ENCODE data around the gene BLOC1S4. TPM values are rescaled to one million over a fixed set of nuclear protein-coding genes. Genes with fewer than 3 reads are reported as not detected.

Gene BLOC1S4
- total RNA-seq, 2 donors from 2014 or later: 18.8 to 26.5 TPM

DNA sequence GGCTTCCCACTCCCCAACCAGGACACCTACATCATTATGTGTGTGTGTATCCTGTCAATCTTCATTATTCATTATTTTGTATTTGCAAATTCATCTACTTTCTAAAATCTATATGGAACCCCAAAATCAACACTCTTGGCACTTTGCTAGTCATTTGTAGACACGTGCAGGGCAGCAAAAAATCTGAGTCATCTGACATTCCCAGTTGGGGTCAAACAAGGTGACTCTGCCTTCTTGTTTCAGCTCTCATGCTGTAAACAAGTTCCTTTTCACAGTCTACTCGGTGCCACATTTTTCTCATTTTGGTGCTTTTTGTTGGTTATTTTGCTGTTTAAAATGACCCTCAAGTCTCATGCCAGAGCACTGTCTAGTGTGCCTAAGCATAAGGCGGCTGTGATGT, 12.2 kb upstream of the BLOC1S4 start:
- Mint-ChIP-seq H3K4me3 (no peak overlapping the region), H3K36me3 (ENCODE audit: low read depth) (peaks cover 84% of the 10 kb centered on the region), H3K4me1 (peaks cover 15% of the 10 kb centered on the region), H3K27ac (no peak overlapping the region), H3K9me3 (peaks cover 41% of the 10 kb centered on the region), H3K27me3 (ENCODE audit: insufficient read depth) (no peaks in the 10 kb centered on the region)
- Histone ChIP-seq H3K27me3 (ENCODE audit: control insufficient read depth, insufficient read depth, low read length, poor library complexity, severe bottlenecking) (no peaks in the 10 kb centered on the region), H3K4me1 (ENCODE audit: control insufficient read depth, insufficient read depth, low read length) (no peaks in the 10 kb centered on the region), H3K9me3 (ENCODE audit: control insufficient read depth, low read length) (peaks cover 37% of the 10 kb centered on the region), H3K36me3 (ENCODE audit: control insufficient read depth, insufficient read depth, low read length) (peaks cover 77% of the 10 kb centered on the region), H3K27ac (ENCODE audit: low read depth, low read length) (no peak overlapping the region), H3K4me3 (ENCODE audit: low read length) (peak overlapping the region; percentile 37), H3K9ac (ENCODE audit: extremely low read depth, low read length, poor library complexity, severe bottlenecking) (no peak overlapping the region)
- TF ChIP-seq, protein P1, sequence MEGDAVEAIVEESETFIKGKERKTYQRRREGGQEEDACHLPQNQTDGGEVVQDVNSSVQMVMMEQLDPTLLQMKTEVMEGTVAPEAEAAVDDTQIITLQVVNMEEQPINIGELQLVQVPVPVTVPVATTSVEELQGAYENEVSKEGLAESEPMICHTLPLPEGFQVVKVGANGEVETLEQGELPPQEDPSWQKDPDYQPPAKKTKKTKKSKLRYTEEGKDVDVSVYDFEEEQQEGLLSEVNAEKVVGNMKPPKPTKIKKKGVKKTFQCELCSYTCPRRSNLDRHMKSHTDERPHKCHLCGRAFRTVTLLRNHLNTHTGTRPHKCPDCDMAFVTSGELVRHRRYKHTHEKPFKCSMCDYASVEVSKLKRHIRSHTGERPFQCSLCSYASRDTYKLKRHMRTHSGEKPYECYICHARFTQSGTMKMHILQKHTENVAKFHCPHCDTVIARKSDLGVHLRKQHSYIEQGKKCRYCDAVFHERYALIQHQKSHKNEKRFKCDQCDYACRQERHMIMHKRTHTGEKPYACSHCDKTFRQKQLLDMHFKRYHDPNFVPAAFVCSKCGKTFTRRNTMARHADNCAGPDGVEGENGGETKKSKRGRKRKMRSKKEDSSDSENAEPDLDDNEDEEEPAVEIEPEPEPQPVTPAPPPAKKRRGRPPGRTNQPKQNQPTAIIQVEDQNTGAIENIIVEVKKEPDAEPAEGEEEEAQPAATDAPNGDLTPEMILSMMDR (conservative IDR thresholded peaks at IDR 0.05): no peak
- no peak for DNase-seq
- WGBS, 2 experiments (ENCODE audit: insufficient coverage in 1 of 2, insufficient read length in 1 of 2): 88 to 93% methylated on average over 2 to 3 of the region's 3 CpGs

DNA sequence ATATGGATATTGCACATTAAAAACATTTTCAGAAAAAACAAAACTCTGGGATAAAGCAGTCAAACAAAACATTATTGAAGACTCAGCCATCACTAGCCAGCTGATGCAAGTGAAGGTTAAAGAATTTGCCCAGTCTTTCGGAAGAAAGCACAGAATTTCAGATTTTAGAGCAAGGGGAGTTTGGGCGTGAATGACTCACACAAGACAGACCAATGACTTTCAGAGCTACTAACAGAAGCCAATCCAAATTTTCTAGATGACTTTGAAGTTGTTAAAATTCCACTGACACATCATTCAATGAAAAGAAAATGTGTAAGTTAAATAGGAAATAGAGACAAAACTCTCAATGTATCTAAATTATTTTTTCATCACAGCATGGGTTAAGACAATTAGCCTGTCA, 10.3 kb upstream of the BLOC1S4 start:
- TF ChIP-seq, protein P1 (conservative IDR thresholded peaks at IDR 0.05): no peak
- Mint-ChIP-seq H3K9me3 (peaks cover 47% of the 10 kb centered on the region), H3K36me3 (ENCODE audit: low read depth) (peaks cover 78% of the 10 kb centered on the region), H3K27me3 (ENCODE audit: insufficient read depth) (peaks cover 1% of the 10 kb centered on the region), H3K4me3 (no peak overlapping the region), H3K4me1 (peaks cover 20% of the 10 kb centered on the region), H3K27ac (no peak overlapping the region)
- Histone ChIP-seq H3K4me1 (ENCODE audit: control insufficient read depth, insufficient read depth, low read length) (no peaks in the 10 kb centered on the region), H3K9me3 (ENCODE audit: control insufficient read depth, low read length) (peaks cover 37% of the 10 kb centered on the region), H3K27ac (ENCODE audit: low read depth, low read length) (no peak overlapping the region), H3K9ac (ENCODE audit: extremely low read depth, low read length, poor library complexity, severe bottlenecking) (no peak overlapping the region), H3K4me3 (ENCODE audit: low read length) (no peak overlapping the region), H3K27me3 (ENCODE audit: control insufficient read depth, insufficient read depth, low read length, poor library complexity, severe bottlenecking) (no peaks in the 10 kb centered on the region), H3K36me3 (ENCODE audit: control insufficient read depth, insufficient read depth, low read length) (peaks cover 61% of the 10 kb centered on the region)
- no peak for DNase-seq
- WGBS, 2 experiments (ENCODE audit: insufficient coverage in 1 of 2, insufficient read length in 1 of 2): 96 to 100% methylated on average over 2 of the region's 2 CpGs

DNA sequence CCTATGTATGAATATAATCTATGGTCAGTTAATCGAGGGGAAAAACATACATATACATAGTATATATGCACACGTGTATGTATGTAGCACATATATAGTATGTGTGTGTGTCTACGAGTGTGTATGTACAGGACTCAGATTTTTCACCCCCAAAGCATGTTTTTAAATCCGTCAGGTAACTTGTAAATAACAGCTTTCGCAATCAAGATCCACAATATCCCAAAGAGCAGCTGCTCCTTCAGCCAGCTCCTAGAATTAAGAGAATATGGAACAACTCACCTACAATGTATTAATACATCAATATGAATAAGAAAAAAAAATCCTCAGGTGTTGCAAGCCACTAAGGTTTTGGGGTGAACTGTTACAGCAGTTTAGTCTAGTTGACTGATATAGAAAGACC, 9.8 kb upstream of the BLOC1S4 start:
- peaks cover 6% of the 10 kb centered on the region for H3K27me3 Mint-ChIP-seq (ENCODE audit: insufficient read depth)
- H3K27ac ChIP-seq (ENCODE audit: low read depth, low read length): no peak overlapping the region
- H3K4me1 Mint-ChIP-seq: peaks cover 20% of the 10 kb centered on the region
- H3K27me3 ChIP-seq (ENCODE audit: control insufficient read depth, insufficient read depth, low read length, poor library complexity, severe bottlenecking): no peaks in the 10 kb centered on the region
- H3K4me1 ChIP-seq (ENCODE audit: control insufficient read depth, insufficient read depth, low read length): no peaks in the 10 kb centered on the region
- H3K4me3 ChIP-seq (ENCODE audit: low read length): no peak overlapping the region
- H3K27ac Mint-ChIP-seq: no peak overlapping the region
- no peak overlapping the region for H3K9ac ChIP-seq (ENCODE audit: extremely low read depth, low read length, poor library complexity, severe bottlenecking)
- 91% methylated on average over 4 of the region's 5 CpGs; no CpG with 5 or more reads in 1 of the 2 experiments for WGBS, 2 experiments (ENCODE audit: insufficient coverage in 1 of 2, insufficient read length in 1 of 2)
- TF ChIP-seq, protein P1 (conservative IDR thresholded peaks at IDR 0.05): no peak
- peaks cover 59% of the 10 kb centered on the region for H3K36me3 ChIP-seq (ENCODE audit: control insufficient read depth, insufficient read depth, low read length)
- H3K4me3 Mint-ChIP-seq: no peak overlapping the region
- H3K36me3 Mint-ChIP-seq (ENCODE audit: low read depth): peaks cover 75% of the 10 kb centered on the region
- H3K9me3 ChIP-seq (ENCODE audit: control insufficient read depth, low read length): peaks cover 37% of the 10 kb centered on the region
- H3K9me3 Mint-ChIP-seq: peaks cover 47% of the 10 kb centered on the region
- DNase-seq: no peak

Measured in endodermal cell (in vitro differentiated cells).